ENCODE measurements around the gene FMN1. TPM values are rescaled to one million over a fixed set of nuclear protein-coding genes. Genes with fewer than 3 reads are reported as not detected.

Gene FMN1
- total and polyA plus RNA-seq, 2 of the 13 experiments (the other 11 are each of a cell fraction or from before 2014, with no cell fraction given), result 0.20 to 0.60 TPM

- intact Hi-C loops (cut with micrococcal nuclease; ENCODE audit: unreplicated experiment), result loop anchor here (10.0 kb wide), 1 partner anchor 145 kb away; no protein-coding TSS in a partner anchor
- POLR2A ChIA-PET, result no interaction called here
- in situ Hi-C loops (cut with HindIII; ENCODE audit: extremely low pct_ligation_motif_present, low pct_unique_long_range_greater_than_20kb), result loop anchor here (5.0 kb wide), 1 partner anchor 328 kb away; no protein-coding TSS in a partner anchor
Measured at GRCh38 chr15:32990071-32990470, 204.4 kb downstream of the FMN1 start.

GRCh38 chr15:32987067-32987466 lies 207.4 kb downstream of the FMN1 start:
- in situ Hi-C loops (cut with HindIII; ENCODE audit: extremely low pct_ligation_motif_present, low pct_unique_long_range_greater_than_20kb), result no loop called here
- ChIA-PET CTCF (ENCODE audit: low intra/inter-chr PET ratio, low total read pairs) (no interaction called here), POLR2A (no interaction called here)
- intact Hi-C loops (cut with micrococcal nuclease; ENCODE audit: unreplicated experiment), result no loop called here
- Histone ChIP-seq H4K20me1 (ENCODE audit: insufficient read depth, low read length) (no peaks in the 10 kb centered on the region), H3K36me3 (replicated peaks in 1 of 2; ENCODE audit: control insufficient read depth in 1 of 2, insufficient read depth in 2 of 2, low read length in 2 of 2) (no peaks in the 10 kb centered on the region), H3K4me3 (replicated peaks in 1 of 3; ENCODE audit: insufficient read depth in 1 of 3, low read depth in 2 of 3, low read length in 3 of 3) (no peak overlapping the region), H3K4me1 (ENCODE audit: insufficient read depth, low read length) (no peaks in the 10 kb centered on the region), H3K9ac (ENCODE audit: insufficient read depth, low read depth, low read length) (no peak overlapping the region), H2AFZ (ENCODE audit: low read length) (no peak overlapping the region), H3K27ac (ENCODE audit: extremely low read length, insufficient read depth, low read length) (no peak overlapping the region), H3K4me2 (ENCODE audit: low read depth, low read length) (no peak overlapping the region), H3K9me3 (ENCODE audit: low read length) (no peaks in the 10 kb centered on the region), H3K79me2 (ENCODE audit: insufficient read depth, low read length) (no peaks in the 10 kb centered on the region), H3K27me3 (ENCODE audit: control insufficient read depth in 1 of 2, insufficient read depth in 2 of 2, low read length in 2 of 2) (no peaks in the 10 kb centered on the region)
- 41% methylated on average over 4 of the region's 4 CpGs for WGBS (ENCODE audit: low lambda C conversion rate)
- no peak for ATAC-seq
- DNase-seq (ENCODE audit: low spot score), result no peak
- no TSS peak for BruUV-seq (replicated peaks)
- FAIRE-seq, result no peak
- TF ChIP-seq RERE (CRISPR knock-in tag; IDR thresholded peaks at IDR 0.05; ENCODE audit: low read depth), result no peak
- TF ChIP-seq, protein P1, sequence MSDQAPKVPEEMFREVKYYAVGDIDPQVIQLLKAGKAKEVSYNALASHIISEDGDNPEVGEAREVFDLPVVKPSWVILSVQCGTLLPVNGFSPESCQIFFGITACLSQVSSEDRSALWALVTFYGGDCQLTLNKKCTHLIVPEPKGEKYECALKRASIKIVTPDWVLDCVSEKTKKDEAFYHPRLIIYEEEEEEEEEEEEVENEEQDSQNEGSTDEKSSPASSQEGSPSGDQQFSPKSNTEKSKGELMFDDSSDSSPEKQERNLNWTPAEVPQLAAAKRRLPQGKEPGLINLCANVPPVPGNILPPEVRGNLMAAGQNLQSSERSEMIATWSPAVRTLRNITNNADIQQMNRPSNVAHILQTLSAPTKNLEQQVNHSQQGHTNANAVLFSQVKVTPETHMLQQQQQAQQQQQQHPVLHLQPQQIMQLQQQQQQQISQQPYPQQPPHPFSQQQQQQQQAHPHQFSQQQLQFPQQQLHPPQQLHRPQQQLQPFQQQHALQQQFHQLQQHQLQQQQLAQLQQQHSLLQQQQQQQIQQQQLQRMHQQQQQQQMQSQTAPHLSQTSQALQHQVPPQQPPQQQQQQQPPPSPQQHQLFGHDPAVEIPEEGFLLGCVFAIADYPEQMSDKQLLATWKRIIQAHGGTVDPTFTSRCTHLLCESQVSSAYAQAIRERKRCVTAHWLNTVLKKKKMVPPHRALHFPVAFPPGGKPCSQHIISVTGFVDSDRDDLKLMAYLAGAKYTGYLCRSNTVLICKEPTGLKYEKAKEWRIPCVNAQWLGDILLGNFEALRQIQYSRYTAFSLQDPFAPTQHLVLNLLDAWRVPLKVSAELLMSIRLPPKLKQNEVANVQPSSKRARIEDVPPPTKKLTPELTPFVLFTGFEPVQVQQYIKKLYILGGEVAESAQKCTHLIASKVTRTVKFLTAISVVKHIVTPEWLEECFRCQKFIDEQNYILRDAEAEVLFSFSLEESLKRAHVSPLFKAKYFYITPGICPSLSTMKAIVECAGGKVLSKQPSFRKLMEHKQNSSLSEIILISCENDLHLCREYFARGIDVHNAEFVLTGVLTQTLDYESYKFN (CRISPR knock-in tag; conservative IDR thresholded peaks at IDR 0.05), result no peak
- no peak for TF ChIP-seq CHCHD3 (CRISPR knock-in tag; IDR thresholded peaks at IDR 0.05)

More at GRCh38 chr15:32990071-32990470, 204.4 kb downstream of the FMN1 start:
- H3K9ac ChIP-seq (ENCODE audit: insufficient read depth, low read depth, low read length), result no peak overlapping the region
- CTCF ChIA-PET (ENCODE audit: low intra/inter-chr PET ratio, low total read pairs), result no interaction called here
- H3K36me3 ChIP-seq (replicated peaks in 1 of 2; ENCODE audit: control insufficient read depth in 1 of 2, insufficient read depth in 2 of 2, low read length in 2 of 2), result no peaks in the 10 kb centered on the region
- no peak for ATAC-seq
- no peak for DNase-seq (ENCODE audit: low spot score)
- no peak for TF ChIP-seq SYNCRIP (IDR thresholded peaks at IDR 0.05; ENCODE audit: insufficient read depth, low read depth, low read length)
- no peak for TF ChIP-seq TEF (CRISPR knock-in tag; IDR thresholded peaks at IDR 0.05)
- TF ChIP-seq TBP (CRISPR knock-in tag; IDR thresholded peaks at IDR 0.05), result no peak
- TF ChIP-seq TCF7 (IDR thresholded peaks at IDR 0.05; ENCODE audit: low read depth), result no peak
- no peak for TF ChIP-seq ZNF790 (CRISPR knock-in tag; IDR thresholded peaks at IDR 0.05; ENCODE audit: borderline replicate concordance)
- TF ChIP-seq ZNF367 (CRISPR knock-in tag; IDR thresholded peaks at IDR 0.05; ENCODE audit: borderline replicate concordance), result no peak
- no peak for TF ChIP-seq ZBTB1 (CRISPR knock-in tag; IDR thresholded peaks at IDR 0.05; ENCODE audit: borderline replicate concordance)
- TF ChIP-seq CHCHD3 (CRISPR knock-in tag; IDR thresholded peaks at IDR 0.05), result no peak
- no peak for TF ChIP-seq MAF1 (CRISPR knock-in tag; IDR thresholded peaks at IDR 0.05; ENCODE audit: borderline replicate concordance)
- no peak for TF ChIP-seq STAG1 (CRISPR knock-in tag; IDR thresholded peaks at IDR 0.05)
- FAIRE-seq, result no peak
- no peak overlapping the region for H3K4me2 ChIP-seq (ENCODE audit: low read depth, low read length)
- 14% methylated on average over 4 of the region's 4 CpGs for WGBS (ENCODE audit: low lambda C conversion rate)
- no peaks in the 10 kb centered on the region for H3K27me3 ChIP-seq (ENCODE audit: control insufficient read depth in 1 of 2, insufficient read depth in 2 of 2, low read length in 2 of 2)
- no peaks in the 10 kb centered on the region for H3K4me1 ChIP-seq (ENCODE audit: insufficient read depth, low read length)
- no peak overlapping the region for H3K4me3 ChIP-seq (replicated peaks in 1 of 3; ENCODE audit: insufficient read depth in 1 of 3, low read depth in 2 of 3, low read length in 3 of 3)
- no peak overlapping the region for H3K27ac ChIP-seq (ENCODE audit: extremely low read length, insufficient read depth, low read length)
- H3K79me2 ChIP-seq (ENCODE audit: insufficient read depth, low read length), result no peaks in the 10 kb centered on the region
- H4K20me1 ChIP-seq (ENCODE audit: insufficient read depth, low read length), result 0 out of 2 replicates have a peak, but pooled peaks cover 2% of the 10 kb centered on the region
- H2AFZ ChIP-seq (ENCODE audit: low read length), result no peak overlapping the region
- H3K9me3 ChIP-seq (ENCODE audit: low read length), result no peaks in the 10 kb centered on the region
- BruUV-seq (replicated peaks), result no TSS peak

Measured in HepG2 (cell line).